Measurements from ENCODE around the gene VTA1.
"Not testable (repeated sequence)": the region's sequence is repeated elsewhere in the genome, so short reads cannot be mapped to it uniquely, and the experiment has no call there.

- TF ChIP-seq EZH2 (IDR thresholded peaks at IDR 0.05; ENCODE audit: insufficient read depth, low read length); CTCF (IDR thresholded peaks at IDR 0.05; ENCODE audit: insufficient read depth, low read depth, low read length): not testable (repeated sequence)
Observed at GRCh38 chr6:142229518-142230270, 82.6 kb downstream of the VTA1 start.
